T-helper 2 cell treated with Interferon-gamma antibody and Interleukin-4, amounts not matched to agents 5 μg/mL and 100 μg/mL, for 36 hours (primary cell): ENCODE data around the gene CDK16.

Source experiments
- DNase-seq: peaks from one replicate; pipeline ENCODE4 v3.0.0; 2021; ENCODE audit warnings: low spot score
- H3K27ac Mint-ChIP-seq: one replicate; pipeline ENCODE4 v1.8.0; 2021; ENCODE audit warnings: mild to moderate bottlenecking, mixed read lengths
- H3K27me3 Mint-ChIP-seq: one replicate; pipeline ENCODE4 v1.8.0; 2021; ENCODE audit warnings: low read depth, mixed read lengths
- H3K36me3 Mint-ChIP-seq: one replicate; pipeline ENCODE4 v1.8.0; 2021; ENCODE audit warnings: low read depth, mixed read lengths
- H3K4me1 Mint-ChIP-seq: one replicate; pipeline ENCODE4 v1.8.0; 2021; ENCODE audit warnings: low read depth, mixed read lengths
- H3K4me3 Mint-ChIP-seq: one replicate; pipeline ENCODE4 v1.8.0; 2022; ENCODE audit warnings: mild to moderate bottlenecking, moderate library complexity, mixed read lengths
- H3K9me3 Mint-ChIP-seq: one replicate; pipeline ENCODE4 v1.8.0; 2021; ENCODE audit warnings: mixed read lengths

Gene CDK16

GRCh38 chrX:47208108-47208507, 10.4 kb upstream of the CDK16 start:
- no peak overlapping the region for H3K27ac Mint-ChIP-seq
- no peak overlapping the region for H3K4me3 Mint-ChIP-seq
- H3K27me3 Mint-ChIP-seq: no peaks in the 10 kb centered on the region
- no peak for DNase-seq
- no peaks in the 10 kb centered on the region for H3K9me3 Mint-ChIP-seq
- peaks cover 40% of the 10 kb centered on the region for H3K36me3 Mint-ChIP-seq
- no peaks in the 10 kb centered on the region for H3K4me1 Mint-ChIP-seq

- Mint-ChIP-seq H3K4me1 (no peaks in the 10 kb centered on the region), H3K36me3 (peaks cover 39% of the 10 kb centered on the region), H3K4me3 (no peak overlapping the region), H3K9me3 (no peaks in the 10 kb centered on the region), H3K27ac (no peak overlapping the region), H3K27me3 (no peaks in the 10 kb centered on the region)
- DNase-seq: no peak
Observed at GRCh38 chrX:47209508-47210238, 8.8 kb upstream of the CDK16 start.

GRCh38 chrX:47210661-47211425, 7.6 kb upstream of the CDK16 start:
- H3K27ac Mint-ChIP-seq: no peak overlapping the region
- H3K27me3 Mint-ChIP-seq: no peaks in the 10 kb centered on the region
- H3K4me1 Mint-ChIP-seq: no peaks in the 10 kb centered on the region

GRCh38 chrX:47212381-47213293, 5.8 kb upstream of the CDK16 start:
- Mint-ChIP-seq H3K36me3 (peaks cover 34% of the 10 kb centered on the region), H3K9me3 (no peaks in the 10 kb centered on the region), H3K27me3 (no peaks in the 10 kb centered on the region), H3K4me1 (peaks cover 10% of the 10 kb centered on the region), H3K4me3 (no peak overlapping the region), H3K27ac (no peak overlapping the region)
- no peak for DNase-seq

More at GRCh38 chrX:47210661-47211425, 7.6 kb upstream of the CDK16 start:
- H3K4me3 Mint-ChIP-seq: no peak overlapping the region
- peaks cover 39% of the 10 kb centered on the region for H3K36me3 Mint-ChIP-seq
- no peak for DNase-seq
- no peaks in the 10 kb centered on the region for H3K9me3 Mint-ChIP-seq

- H3K27ac Mint-ChIP-seq: no peak overlapping the region
- no peak for DNase-seq
- H3K36me3 Mint-ChIP-seq: peaks cover 37% of the 10 kb centered on the region
- H3K4me1 Mint-ChIP-seq: peaks cover 11% of the 10 kb centered on the region
- no peaks in the 10 kb centered on the region for H3K27me3 Mint-ChIP-seq
- H3K4me3 Mint-ChIP-seq: no peak overlapping the region
- no peaks in the 10 kb centered on the region for H3K9me3 Mint-ChIP-seq
Observed at GRCh38 chrX:47214435-47215077, 3.9 kb upstream of the CDK16 start.

- H3K27ac Mint-ChIP-seq: no peak overlapping the region
- no peaks in the 10 kb centered on the region for H3K27me3 Mint-ChIP-seq
- H3K9me3 Mint-ChIP-seq: no peaks in the 10 kb centered on the region
- H3K36me3 Mint-ChIP-seq: peaks cover 46% of the 10 kb centered on the region
- DNase-seq: no peak
- no peak overlapping the region for H3K4me3 Mint-ChIP-seq
- peaks cover 20% of the 10 kb centered on the region for H3K4me1 Mint-ChIP-seq
Observed at GRCh38 chrX:47215291-47215900, 3.1 kb upstream of the CDK16 start.

GRCh38 chrX:47216393-47216925, 2.0 kb upstream of the CDK16 start:
- H3K9me3 Mint-ChIP-seq: no peaks in the 10 kb centered on the region
- peaks cover 49% of the 10 kb centered on the region for H3K36me3 Mint-ChIP-seq
- no peak for DNase-seq
- peaks cover 26% of the 10 kb centered on the region for H3K4me1 Mint-ChIP-seq
- peak overlapping the region; percentile 99 for H3K27ac Mint-ChIP-seq
- H3K27me3 Mint-ChIP-seq: no peaks in the 10 kb centered on the region
- no peak overlapping the region for H3K4me3 Mint-ChIP-seq

GRCh38 chrX:47217121-47217851, 1.2 kb upstream of the CDK16 start:
- peak; percentile 7 for DNase-seq
- peaks cover 26% of the 10 kb centered on the region for H3K4me1 Mint-ChIP-seq
- peaks cover 44% of the 10 kb centered on the region for H3K36me3 Mint-ChIP-seq
- H3K4me3 Mint-ChIP-seq: peak overlapping the region; percentile 95
- no peaks in the 10 kb centered on the region for H3K27me3 Mint-ChIP-seq
- H3K27ac Mint-ChIP-seq: peak overlapping the region; percentile 99
- H3K9me3 Mint-ChIP-seq: no peaks in the 10 kb centered on the region

- Mint-ChIP-seq H3K27ac (peak overlapping the region; percentile 99), H3K9me3 (no peaks in the 10 kb centered on the region), H3K4me3 (peak overlapping the region; percentile 95), H3K4me1 (peaks cover 26% of the 10 kb centered on the region), H3K27me3 (no peaks in the 10 kb centered on the region), H3K36me3 (peaks cover 42% of the 10 kb centered on the region)
- DNase-seq: peak; percentile 94
Observed at GRCh38 chrX:47217852-47218279, 615 bp upstream of the CDK16 start.

GRCh38 chrX:47218920-47219815, 687 bp downstream of the CDK16 start:
- Mint-ChIP-seq H3K4me1 (peaks cover 26% of the 10 kb centered on the region), H3K27ac (peak overlapping the region; percentile 92), H3K4me3 (peak overlapping the region; percentile 93), H3K27me3 (no peaks in the 10 kb centered on the region), H3K36me3 (peaks cover 36% of the 10 kb centered on the region), H3K9me3 (no peaks in the 10 kb centered on the region)
- peak; percentile 35 for DNase-seq

GRCh38 chrX:47221756-47222155, 3.3 kb downstream of the CDK16 start:
- H3K27ac Mint-ChIP-seq: no peak overlapping the region
- H3K4me3 Mint-ChIP-seq: no peak overlapping the region
- no peaks in the 10 kb centered on the region for H3K9me3 Mint-ChIP-seq
- H3K4me1 Mint-ChIP-seq: peaks cover 24% of the 10 kb centered on the region
- DNase-seq: no peak
- peaks cover 36% of the 10 kb centered on the region for H3K36me3 Mint-ChIP-seq
- no peaks in the 10 kb centered on the region for H3K27me3 Mint-ChIP-seq
